WTC11 (cell line): Measurements from ENCODE around the gene IL24.
A peak's percentile ranks its signal among the peaks of the same experiment; 100 is the strongest.

Experiments used
- CREB1 ChIP-seq: sonication (generic); formaldehyde crosslinking; IDR thresholded peaks from 2 replicates; pipeline ENCODE4 v1.8.0; 2023; ENCODE audit warnings: mild to moderate bottlenecking, missing genetic modification reagents
- CTCF ChIP-seq: fragments of 200-600 bp; IDR thresholded peaks from 2 replicates; pipeline ENCODE4 v1.8.0; 2022; ENCODE audit warnings: antibody characterized with exemption
- KAT7 ChIP-seq: sonication (generic); formaldehyde crosslinking; IDR thresholded peaks from 2 replicates; pipeline ENCODE4 v1.8.1; 2023; ENCODE audit warnings: missing genetic modification reagents, mild to moderate bottlenecking, borderline replicate concordance
- USF1 ChIP-seq: sonication (generic); formaldehyde crosslinking; IDR thresholded peaks from 2 replicates; pipeline ENCODE4 v1.8.0; 2022; ENCODE audit warnings: mild to moderate bottlenecking, missing genetic modification reagents

DNA sequence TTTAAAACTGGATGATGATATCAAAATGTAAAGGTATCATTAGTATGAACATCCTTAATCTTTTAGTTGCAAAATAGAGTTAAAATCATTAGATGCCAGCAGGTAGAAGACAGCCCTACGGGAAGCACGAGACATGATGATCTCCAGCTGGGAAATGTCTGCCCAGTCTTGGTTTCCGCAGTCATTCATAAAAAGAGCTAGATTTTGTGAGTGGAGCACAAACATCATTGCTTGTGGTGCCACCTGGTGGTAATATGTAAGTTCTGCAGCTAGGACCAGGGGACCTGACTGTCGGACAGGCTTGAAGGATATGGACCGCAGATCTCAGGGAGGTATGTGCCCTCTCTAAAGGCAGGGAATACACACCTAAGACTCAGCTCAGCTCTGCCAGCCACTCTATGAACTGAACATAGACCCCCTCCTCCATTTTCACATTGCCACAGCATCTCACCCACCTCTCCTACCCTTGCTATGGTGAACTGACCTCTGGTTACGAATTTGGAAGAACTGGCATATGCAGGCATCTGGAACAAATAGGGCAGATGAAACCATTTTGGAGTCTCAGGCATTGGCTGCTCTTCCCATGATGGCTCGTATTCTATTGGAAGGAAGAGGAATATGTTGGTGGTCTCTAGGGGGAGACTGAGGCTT, 15.3 kb downstream of the IL24 start:
- peak; percentile 81 for TF ChIP-seq CTCF
- no peak for TF ChIP-seq KAT7
- TF ChIP-seq USF1 (CRISPR knock-in tag) = no peak
- TF ChIP-seq CREB1 (CRISPR knock-in tag) = no peak
